Neutrophil (primary cell): Measurements from ENCODE around the gene HEBP1.
"Not testable (repeated sequence)": the region's sequence is repeated elsewhere in the genome, so short reads cannot be mapped to it uniquely, and the experiment has no call there.

Experiments used
- H3K27ac ChIP-seq: fragments of 200-600 bp; sonication (generic); 2 replicates; pipeline ENCODE4 v1.5.1; 2016; ENCODE audit warnings: mild to moderate bottlenecking, moderate library complexity
- H3K27me3 ChIP-seq: fragments of 200-600 bp; sonication (generic); 2 replicates; pipeline ENCODE4 v1.6.0; 2016; ENCODE audit warnings: mild to moderate bottlenecking
- H3K36me3 ChIP-seq: fragments of 200-600 bp; sonication (generic); 2 replicates; pipeline ENCODE4 v1.5.1; 2017
- H3K4me1 ChIP-seq, 2 experiments: fragments of 200-600 bp in 1 of 2; sonication (generic) in 1 of 2; 1 replicate in 1 of 2; 2 replicates in 1 of 2; pipeline versions ENCODE4 v1.5.1 to v1.6.1; 2013 to 2016; ENCODE audit warnings: low read depth in 1 of 2, low read length in 1 of 2, mild to moderate bottlenecking in 1 of 2, moderate library complexity in 1 of 2; ENCODE audit not compliant: control insufficient read depth in 1 of 2, insufficient read depth in 1 of 2
- H3K4me3 ChIP-seq, 2 experiments: fragments of 200-600 bp in 1 of 2; sonication (generic) in 1 of 2; 1 replicate in 1 of 2; 2 replicates in 1 of 2; pipeline ENCODE4 v1.5.1; 2013 to 2016; ENCODE audit warnings: low read depth in 1 of 2, low read length in 1 of 2, mild to moderate bottlenecking in 1 of 2, moderate library complexity in 1 of 2
- H3K9me3 ChIP-seq: fragments of 200-600 bp; sonication (generic); 2 replicates; pipeline ENCODE4 v1.5.1; 2016
- TF ChIP-seq, protein P1 (sequence below): fragments of 200-600 bp; sonication (generic); IDR thresholded peaks from 2 replicates; pipeline ENCODE4 v1.5.1; 2016; ENCODE audit warnings: antibody characterized with exemption

The HEBP1 gene

DNA sequence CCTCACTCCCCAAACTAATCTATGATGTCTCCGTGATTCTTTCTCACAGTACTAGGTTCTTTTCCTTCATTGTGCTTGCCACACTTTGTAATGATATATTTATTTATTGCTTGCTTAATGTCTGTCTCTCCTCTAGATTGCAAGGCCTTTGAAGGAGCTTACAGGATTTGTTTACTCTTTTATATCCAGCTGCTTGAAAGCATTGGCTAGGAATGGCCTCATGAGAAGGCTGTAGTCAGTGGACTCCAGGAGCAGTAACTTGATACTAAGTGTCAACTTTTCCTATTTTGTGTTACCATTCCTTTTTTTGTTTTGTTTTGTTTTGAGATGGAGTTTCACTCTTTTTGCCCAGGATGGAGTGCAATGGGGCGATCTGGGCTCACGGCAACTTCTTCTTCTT is 36.8 kb upstream of the HEBP1 start:
- H3K36me3 ChIP-seq = no peaks in the 10 kb centered on the region
- H3K27ac ChIP-seq = no peak overlapping the region
- H3K9me3 ChIP-seq = no peaks in the 10 kb centered on the region
- no peaks in the 10 kb centered on the region for H3K27me3 ChIP-seq
- H3K4me1 ChIP-seq = no peaks in the 10 kb centered on the region
- H3K4me3 ChIP-seq = no peak overlapping the region
- TF ChIP-seq, protein P1, sequence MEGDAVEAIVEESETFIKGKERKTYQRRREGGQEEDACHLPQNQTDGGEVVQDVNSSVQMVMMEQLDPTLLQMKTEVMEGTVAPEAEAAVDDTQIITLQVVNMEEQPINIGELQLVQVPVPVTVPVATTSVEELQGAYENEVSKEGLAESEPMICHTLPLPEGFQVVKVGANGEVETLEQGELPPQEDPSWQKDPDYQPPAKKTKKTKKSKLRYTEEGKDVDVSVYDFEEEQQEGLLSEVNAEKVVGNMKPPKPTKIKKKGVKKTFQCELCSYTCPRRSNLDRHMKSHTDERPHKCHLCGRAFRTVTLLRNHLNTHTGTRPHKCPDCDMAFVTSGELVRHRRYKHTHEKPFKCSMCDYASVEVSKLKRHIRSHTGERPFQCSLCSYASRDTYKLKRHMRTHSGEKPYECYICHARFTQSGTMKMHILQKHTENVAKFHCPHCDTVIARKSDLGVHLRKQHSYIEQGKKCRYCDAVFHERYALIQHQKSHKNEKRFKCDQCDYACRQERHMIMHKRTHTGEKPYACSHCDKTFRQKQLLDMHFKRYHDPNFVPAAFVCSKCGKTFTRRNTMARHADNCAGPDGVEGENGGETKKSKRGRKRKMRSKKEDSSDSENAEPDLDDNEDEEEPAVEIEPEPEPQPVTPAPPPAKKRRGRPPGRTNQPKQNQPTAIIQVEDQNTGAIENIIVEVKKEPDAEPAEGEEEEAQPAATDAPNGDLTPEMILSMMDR = no peak

- H3K36me3 ChIP-seq, H3K27ac ChIP-seq, H3K4me1 ChIP-seq, H3K27me3 ChIP-seq, H3K9me3 ChIP-seq, H3K4me3 ChIP-seq: not testable (repeated sequence)
Observed at GRCh38 chr12:13035335-13035734, 35.3 kb upstream of the HEBP1 start.

DNA sequence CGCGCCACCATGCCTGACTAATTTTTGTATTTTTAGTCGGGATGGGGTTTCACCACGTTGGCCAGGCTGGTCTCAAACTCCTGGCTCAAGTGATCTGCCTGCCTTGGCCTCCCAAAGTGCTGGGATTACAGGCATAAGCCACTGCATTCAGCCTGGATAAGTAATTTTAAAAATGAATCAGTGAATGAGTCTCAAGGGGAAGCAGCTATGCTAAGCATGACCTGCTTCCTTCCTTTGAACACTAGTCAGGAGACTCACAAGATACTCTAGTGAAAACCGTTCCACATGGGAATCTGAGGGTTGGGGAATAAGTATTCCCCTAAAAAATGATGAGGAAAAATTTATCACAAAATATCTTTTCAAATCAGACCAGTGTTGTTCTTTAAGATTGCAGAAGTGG is 33.4 kb upstream of the HEBP1 start:
- no peak overlapping the region for H3K4me3 ChIP-seq
- TF ChIP-seq, protein P1 = no peak
- no peaks in the 10 kb centered on the region for H3K27me3 ChIP-seq
- no peaks in the 10 kb centered on the region for H3K36me3 ChIP-seq
- H3K4me1 ChIP-seq = no peaks in the 10 kb centered on the region
- no peaks in the 10 kb centered on the region for H3K9me3 ChIP-seq
- H3K27ac ChIP-seq = no peak overlapping the region

DNA sequence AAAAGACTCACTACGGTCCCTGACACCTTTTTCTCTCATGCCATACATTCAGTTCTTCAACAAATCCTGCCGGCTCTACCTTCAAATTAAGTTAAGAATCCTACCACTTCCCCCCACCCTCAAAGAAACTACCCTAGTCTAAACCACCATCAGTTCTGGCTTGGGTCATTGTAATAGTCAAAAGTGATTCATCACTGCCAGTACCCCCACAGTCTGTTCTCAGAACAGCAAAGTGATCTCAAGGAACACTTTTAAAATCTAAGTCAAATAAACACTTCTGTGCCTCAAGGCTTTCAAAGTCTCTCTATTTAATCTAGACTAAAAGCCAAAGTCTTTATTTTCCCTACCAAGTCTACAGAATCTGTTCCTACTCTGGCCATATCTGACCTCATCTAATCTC is 32.1 kb upstream of the HEBP1 start:
- TF ChIP-seq, protein P1 = no peak
- no peak overlapping the region for H3K4me3 ChIP-seq
- no peaks in the 10 kb centered on the region for H3K27me3 ChIP-seq
- H3K36me3 ChIP-seq = no peaks in the 10 kb centered on the region
- no peak overlapping the region for H3K27ac ChIP-seq
- H3K4me1 ChIP-seq = peaks cover 0 to under 1% of the 10 kb centered on the region in 2 experiments
- H3K9me3 ChIP-seq = no peaks in the 10 kb centered on the region

DNA sequence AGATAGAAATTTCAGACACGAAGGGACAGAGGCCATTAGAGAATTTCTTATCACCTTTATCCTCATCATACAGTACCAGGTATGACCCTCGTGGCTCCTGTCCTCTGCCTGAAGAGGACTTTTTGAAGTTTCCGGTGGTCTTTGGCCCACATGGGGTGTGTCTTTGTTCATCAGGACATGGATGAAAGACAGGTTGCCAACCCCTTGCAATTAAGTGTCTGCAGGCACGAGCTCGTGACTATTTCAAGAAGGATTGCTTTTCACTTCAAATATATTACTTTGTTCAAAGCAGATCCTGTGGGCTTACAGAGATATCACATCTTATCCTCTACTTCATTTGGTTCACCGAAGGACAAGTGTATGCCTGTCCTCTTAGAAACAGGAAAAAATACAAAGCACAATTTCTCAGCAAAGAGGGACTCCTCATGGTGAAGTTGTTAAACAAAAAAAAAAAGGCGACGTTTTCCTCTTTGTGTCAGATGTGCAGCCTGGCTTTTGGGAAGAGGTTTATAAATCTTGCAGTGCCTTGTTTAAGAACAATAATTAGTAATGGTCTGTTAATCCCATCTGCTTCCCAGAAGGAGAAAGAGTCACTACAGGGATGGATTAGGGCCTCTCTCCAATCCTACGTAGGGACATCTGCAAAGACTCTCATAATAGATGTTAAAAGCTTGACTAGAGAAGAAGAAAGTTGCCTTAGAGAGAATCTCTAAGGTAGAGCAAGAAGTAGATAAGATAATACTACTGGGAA is 30.7 kb upstream of the HEBP1 start:
- H3K27ac ChIP-seq = no peak overlapping the region
- TF ChIP-seq, protein P1 = no peak
- H3K4me3 ChIP-seq = no peak overlapping the region
- H3K9me3 ChIP-seq = no peaks in the 10 kb centered on the region
- no peaks in the 10 kb centered on the region for H3K36me3 ChIP-seq
- H3K4me1 ChIP-seq = peaks cover 0 to 6% of the 10 kb centered on the region in 2 experiments
- no peaks in the 10 kb centered on the region for H3K27me3 ChIP-seq

DNA sequence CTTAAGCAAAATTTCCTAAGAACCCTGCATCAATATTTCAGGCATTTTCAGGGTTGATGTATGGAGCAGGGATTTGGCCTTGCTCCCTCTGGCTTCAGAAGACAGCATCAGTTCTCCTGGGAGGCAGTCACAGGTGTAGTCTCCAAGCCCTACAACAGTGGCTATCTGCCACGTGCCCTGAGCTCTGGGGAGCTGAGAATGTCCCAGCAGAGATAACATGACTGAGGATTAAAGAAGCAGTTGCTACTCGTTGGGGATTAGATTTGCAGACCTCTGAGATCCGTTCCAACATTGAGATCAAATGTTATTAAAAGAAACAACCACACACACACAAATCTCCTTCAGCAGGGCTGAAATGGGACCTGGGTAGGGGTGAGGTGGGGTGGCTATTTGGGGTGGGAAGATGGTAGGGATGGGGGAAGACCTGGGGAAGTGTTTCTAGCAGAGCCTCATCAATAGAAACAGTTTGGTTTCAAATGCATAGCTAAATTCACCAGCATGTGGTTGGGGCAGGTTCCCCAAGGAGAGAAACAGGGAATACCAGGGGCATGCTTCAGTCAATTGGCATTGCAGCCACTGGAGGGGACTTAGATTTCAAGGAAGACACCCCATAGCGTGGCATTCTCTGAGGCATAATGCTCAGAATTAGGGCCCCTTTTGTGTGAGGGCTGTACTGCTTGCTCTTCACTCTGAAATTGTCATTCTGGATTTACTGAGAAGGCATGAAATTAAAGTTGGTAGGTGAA is 28.9 kb upstream of the HEBP1 start:
- Histone ChIP-seq H3K4me3 (no peak overlapping the region), H3K27ac (no peak overlapping the region), H3K36me3 (no peaks in the 10 kb centered on the region), H3K9me3 (no peaks in the 10 kb centered on the region), H3K27me3 (no peaks in the 10 kb centered on the region), H3K4me1 (peaks cover 0 to 6% of the 10 kb centered on the region in 2 experiments)
- TF ChIP-seq, protein P1 = no peak
